ENCODE measurements around the gene HORMAD1. TPM values are rescaled to one million over a fixed set of nuclear protein-coding genes. Genes with fewer than 3 reads are reported as not detected.

The HORMAD1 gene
- polyA plus RNA-seq, 3 donors = 0.48 to 5.6 TPM; not detected in 1

DNA sequence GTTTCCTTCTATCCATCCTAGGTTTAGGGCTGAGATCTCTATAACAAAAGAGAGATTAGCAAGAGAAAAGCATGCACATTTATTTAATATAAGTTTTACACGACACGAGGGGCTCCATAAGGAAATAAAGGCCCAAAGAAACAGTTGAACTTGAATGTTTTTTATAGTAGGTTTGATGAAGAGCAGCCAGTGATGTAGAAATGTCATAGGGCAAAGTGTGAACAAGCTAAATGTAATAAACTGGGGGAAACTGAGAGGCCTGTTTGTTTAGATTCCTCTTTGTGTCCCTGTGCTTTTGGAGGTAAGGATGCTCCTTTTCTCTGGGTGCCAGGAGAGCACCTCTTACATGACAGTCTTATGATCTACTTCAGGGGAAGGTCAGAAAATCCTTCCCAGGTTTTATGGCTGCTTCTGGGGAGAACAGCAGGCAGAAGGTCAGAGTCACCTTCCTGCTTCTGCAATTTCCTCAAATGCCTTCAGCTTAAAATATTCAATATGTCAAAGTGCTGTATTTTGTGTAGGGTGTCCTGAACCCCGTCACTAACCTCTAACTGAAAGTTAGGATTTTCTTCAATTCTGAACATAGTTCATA is 9.5 kb upstream of the HORMAD1 start:
- peaks cover 52 to 61% of the 10 kb centered on the region in 2 donors for H3K36me3 ChIP-seq (replicated peaks in 1 of 2; ENCODE audit: control insufficient read depth in 1 of 2, insufficient read depth in 2 of 2, low read length in 2 of 2)
- H3K4me3 Mint-ChIP-seq = no peak overlapping the region
- no peak overlapping the region for H3K9ac ChIP-seq (ENCODE audit: insufficient read depth, low read length, poor library complexity, severe bottlenecking)
- H3K4me3 ChIP-seq (replicated peaks in 1 of 3; ENCODE audit: low read depth in 2 of 3, low read length in 3 of 3) = no peak overlapping the region
- H3K27ac Mint-ChIP-seq = peak overlapping the region in 2 of 7 donors; percentile 82
- no peak for DNase-seq
- TF ChIP-seq, protein P1, sequence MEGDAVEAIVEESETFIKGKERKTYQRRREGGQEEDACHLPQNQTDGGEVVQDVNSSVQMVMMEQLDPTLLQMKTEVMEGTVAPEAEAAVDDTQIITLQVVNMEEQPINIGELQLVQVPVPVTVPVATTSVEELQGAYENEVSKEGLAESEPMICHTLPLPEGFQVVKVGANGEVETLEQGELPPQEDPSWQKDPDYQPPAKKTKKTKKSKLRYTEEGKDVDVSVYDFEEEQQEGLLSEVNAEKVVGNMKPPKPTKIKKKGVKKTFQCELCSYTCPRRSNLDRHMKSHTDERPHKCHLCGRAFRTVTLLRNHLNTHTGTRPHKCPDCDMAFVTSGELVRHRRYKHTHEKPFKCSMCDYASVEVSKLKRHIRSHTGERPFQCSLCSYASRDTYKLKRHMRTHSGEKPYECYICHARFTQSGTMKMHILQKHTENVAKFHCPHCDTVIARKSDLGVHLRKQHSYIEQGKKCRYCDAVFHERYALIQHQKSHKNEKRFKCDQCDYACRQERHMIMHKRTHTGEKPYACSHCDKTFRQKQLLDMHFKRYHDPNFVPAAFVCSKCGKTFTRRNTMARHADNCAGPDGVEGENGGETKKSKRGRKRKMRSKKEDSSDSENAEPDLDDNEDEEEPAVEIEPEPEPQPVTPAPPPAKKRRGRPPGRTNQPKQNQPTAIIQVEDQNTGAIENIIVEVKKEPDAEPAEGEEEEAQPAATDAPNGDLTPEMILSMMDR (IDR thresholded peaks at IDR 0.05) = no peak
- H3K36me3 Mint-ChIP-seq = peaks cover 35 to 64% of the 10 kb centered on the region in 2 donors
- peaks cover 78% of the 10 kb centered on the region for H4K20me1 ChIP-seq (ENCODE audit: insufficient read depth, low read length)
- no peaks in the 10 kb centered on the region for H3K4me1 Mint-ChIP-seq
- H2AFZ ChIP-seq (ENCODE audit: insufficient read depth, low read depth, low read length, poor library complexity, severe bottlenecking) = no peak overlapping the region
- no peaks in the 10 kb centered on the region for H3K27me3 ChIP-seq (ENCODE audit: control insufficient read depth in 2 of 2, insufficient read depth in 2 of 2, low read length in 2 of 2)
- H3K4me1 ChIP-seq (ENCODE audit: control insufficient read depth in 1 of 2, insufficient read depth in 2 of 2, low read length in 2 of 2) = no peaks in the 10 kb centered on the region
- peak overlapping the region in 1 of 2 donors; percentile 11 for H3K27ac ChIP-seq (ENCODE audit: low read depth in 1 of 2, low read length in 2 of 2)
- no peak overlapping the region for H3K4me2 ChIP-seq (replicated peaks; ENCODE audit: extremely low read depth, low read length, poor library complexity, severe bottlenecking)
- H3K9me3 Mint-ChIP-seq = peaks cover 0 to 2% (median 0%) of the 10 kb centered on the region in 7 donors
- no peaks in the 10 kb centered on the region for H3K27me3 Mint-ChIP-seq (ENCODE audit: low read depth in 3 of 3)
- no peaks in the 10 kb centered on the region for H3K9me3 ChIP-seq (replicated peaks in 1 of 2; ENCODE audit: control insufficient read depth in 1 of 2, insufficient read depth in 1 of 2, low read length in 2 of 2)
- intact Hi-C loops (cut with micrococcal nuclease) = no loop called here
- 100% methylated on average over 1 of the region's 3 CpGs for WGBS (ENCODE audit: insufficient coverage)
- H3K79me2 ChIP-seq (ENCODE audit: insufficient read depth, low read length) = peaks cover 12% of the 10 kb centered on the region

DNA sequence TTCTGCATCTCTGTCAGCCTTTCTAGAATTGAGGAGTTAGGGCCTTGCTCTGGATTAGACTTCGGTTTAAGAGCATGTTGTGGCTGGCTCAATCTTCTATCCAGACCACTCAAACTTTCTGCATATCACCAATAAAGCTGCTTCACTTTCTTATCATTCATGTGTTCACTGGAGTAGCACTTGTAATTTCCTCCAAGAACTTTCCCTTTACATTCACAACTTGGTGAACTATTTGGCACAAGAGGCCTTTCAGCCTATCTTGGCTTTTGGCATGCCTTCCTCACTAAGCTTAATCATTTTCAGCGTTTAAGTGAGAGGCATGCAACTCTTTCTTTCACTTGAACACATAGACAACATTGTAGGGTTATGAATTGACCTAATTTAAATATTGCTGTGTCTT is 3.6 kb upstream of the HORMAD1 start:
- H3K27ac Mint-ChIP-seq = peak overlapping the region in 1 of 7 donors; percentile 28
- H3K4me3 ChIP-seq (replicated peaks in 1 of 3; ENCODE audit: low read depth in 2 of 3, low read length in 3 of 3) = no peak overlapping the region
- H3K4me3 Mint-ChIP-seq = no peak overlapping the region
- no peak overlapping the region for H3K4me2 ChIP-seq (replicated peaks; ENCODE audit: extremely low read depth, low read length, poor library complexity, severe bottlenecking)
- peaks cover 0 to 12% of the 10 kb centered on the region in 2 donors for H3K9me3 ChIP-seq (replicated peaks in 1 of 2; ENCODE audit: control insufficient read depth in 1 of 2, insufficient read depth in 1 of 2, low read length in 2 of 2)
- TF ChIP-seq, protein P1 (IDR thresholded peaks at IDR 0.05) = no peak
- H2AFZ ChIP-seq (ENCODE audit: insufficient read depth, low read depth, low read length, poor library complexity, severe bottlenecking) = no peak overlapping the region
- no peak overlapping the region for H3K9ac ChIP-seq (ENCODE audit: insufficient read depth, low read length, poor library complexity, severe bottlenecking)
- peaks cover 49% of the 10 kb centered on the region for H4K20me1 ChIP-seq (ENCODE audit: insufficient read depth, low read length)
- peaks cover 0 to 3% (median 0%) of the 10 kb centered on the region in 3 donors for H3K27me3 Mint-ChIP-seq (ENCODE audit: low read depth in 3 of 3)
- peaks cover 4 to 9% of the 10 kb centered on the region in 2 donors for H3K36me3 Mint-ChIP-seq
- WGBS (ENCODE audit: insufficient coverage) = no CpG with 5 or more reads among the region's 2 CpGs
- no peaks in the 10 kb centered on the region for H3K4me1 ChIP-seq (ENCODE audit: control insufficient read depth in 1 of 2, insufficient read depth in 2 of 2, low read length in 2 of 2)
- no peak overlapping the region for H3K27ac ChIP-seq (ENCODE audit: low read depth in 1 of 2, low read length in 2 of 2)
- peaks cover 0 to 8% of the 10 kb centered on the region in 2 donors for H3K36me3 ChIP-seq (replicated peaks in 1 of 2; ENCODE audit: control insufficient read depth in 1 of 2, insufficient read depth in 2 of 2, low read length in 2 of 2)
- no peaks in the 10 kb centered on the region for H3K4me1 Mint-ChIP-seq
- intact Hi-C loops (cut with micrococcal nuclease) = no loop called here
- H3K9me3 Mint-ChIP-seq = peaks cover 0 to 31% (median 2%) of the 10 kb centered on the region in 7 donors
- DNase-seq = no peak
- no peaks in the 10 kb centered on the region for H3K79me2 ChIP-seq (ENCODE audit: insufficient read depth, low read length)
- H3K27me3 ChIP-seq (ENCODE audit: control insufficient read depth in 2 of 2, insufficient read depth in 2 of 2, low read length in 2 of 2) = no peaks in the 10 kb centered on the region

Measured in CD14-positive monocyte (primary cell).